Measurements from ENCODE around the gene IBA57.
"Not testable (repeated sequence)": the region's sequence is repeated elsewhere in the genome, so short reads cannot be mapped to it uniquely, and the experiment has no call there.

The IBA57 gene

GRCh38 chr1:228226956-228227791 is 61.6 kb downstream of the IBA57 start:
- DNase-seq (ENCODE audit: low spot score): no peak

GRCh38 chr1:228228147-228228546 is 62.5 kb downstream of the IBA57 start:
- not testable (repeated sequence) for DNase-seq (ENCODE audit: low spot score)

- DNase-seq (ENCODE audit: low spot score): no peak
These were observed 63.0 kb downstream of the IBA57 start for GRCh38 chr1:228228601-228229074.

- DNase-seq (ENCODE audit: low spot score): no peak
These were observed 65.6 kb downstream of the IBA57 start for GRCh38 chr1:228231189-228231588.

All from hematopoietic multipotent progenitor cell treated with erythropoietin and hydrocortisone succinate and interleukin-3 and kit ligand, for 17 days (in vitro differentiated cells).